Panc1 (cell line): Measurements from ENCODE around the gene DDI1.

Experiments
- POLR2AphosphoS5 ChIP-seq: IDR thresholded peaks from 2 replicates; pipeline ENCODE4 v1.6.1; 2012; ENCODE audit warnings: mild to moderate bottlenecking, low read depth, low read length, moderate library complexity
- REST ChIP-seq, 2 experiments: IDR thresholded peaks; 2 replicates each; pipeline ENCODE4 v1.6.1; 2011 to 2012; ENCODE audit warnings: low read depth in 2 of 2, control low read depth in 1 of 2, low read length in 1 of 2, mild to moderate bottlenecking in 1 of 2, moderate library complexity in 1 of 2; ENCODE audit not compliant: insufficient read depth in 1 of 2
- SIN3A ChIP-seq: IDR thresholded peaks from 2 replicates; pipeline ENCODE4 v1.6.1; 2012; ENCODE audit warnings: low read depth, mild to moderate bottlenecking, low read length, moderate library complexity, borderline replicate concordance; ENCODE audit not compliant: insufficient read depth
- TCF7L2 ChIP-seq: IDR thresholded peaks from 2 replicates; pipeline ENCODE4 v1.6.1; 2011; ENCODE audit warnings: mild to moderate bottlenecking, low read depth, low read length, inconsistent platforms
- TF ChIP-seq, protein P1 (sequence below): fragments of 450-650 bp; IDR thresholded peaks from 2 replicates; pipeline ENCODE4 v1.5.1; 2017; ENCODE audit warnings: mild to moderate bottlenecking

- TF ChIP-seq POLR2AphosphoS5 = no peak
- TF ChIP-seq, protein P1, sequence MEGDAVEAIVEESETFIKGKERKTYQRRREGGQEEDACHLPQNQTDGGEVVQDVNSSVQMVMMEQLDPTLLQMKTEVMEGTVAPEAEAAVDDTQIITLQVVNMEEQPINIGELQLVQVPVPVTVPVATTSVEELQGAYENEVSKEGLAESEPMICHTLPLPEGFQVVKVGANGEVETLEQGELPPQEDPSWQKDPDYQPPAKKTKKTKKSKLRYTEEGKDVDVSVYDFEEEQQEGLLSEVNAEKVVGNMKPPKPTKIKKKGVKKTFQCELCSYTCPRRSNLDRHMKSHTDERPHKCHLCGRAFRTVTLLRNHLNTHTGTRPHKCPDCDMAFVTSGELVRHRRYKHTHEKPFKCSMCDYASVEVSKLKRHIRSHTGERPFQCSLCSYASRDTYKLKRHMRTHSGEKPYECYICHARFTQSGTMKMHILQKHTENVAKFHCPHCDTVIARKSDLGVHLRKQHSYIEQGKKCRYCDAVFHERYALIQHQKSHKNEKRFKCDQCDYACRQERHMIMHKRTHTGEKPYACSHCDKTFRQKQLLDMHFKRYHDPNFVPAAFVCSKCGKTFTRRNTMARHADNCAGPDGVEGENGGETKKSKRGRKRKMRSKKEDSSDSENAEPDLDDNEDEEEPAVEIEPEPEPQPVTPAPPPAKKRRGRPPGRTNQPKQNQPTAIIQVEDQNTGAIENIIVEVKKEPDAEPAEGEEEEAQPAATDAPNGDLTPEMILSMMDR = no peak
- no peak for TF ChIP-seq REST (IDR thresholded peaks at IDR 0.05; ENCODE audit: insufficient read depth in 1 of 2, low read depth in 2 of 2, low read length in 1 of 2)
- no peak for TF ChIP-seq SIN3A
- no peak for TF ChIP-seq TCF7L2
Observed at GRCh38 chr11:104001561-104002056, 34.8 kb upstream of the DDI1 start.
